ENCODE results near the gene ANKRD13C.

ANKRD13C gene

DNA sequence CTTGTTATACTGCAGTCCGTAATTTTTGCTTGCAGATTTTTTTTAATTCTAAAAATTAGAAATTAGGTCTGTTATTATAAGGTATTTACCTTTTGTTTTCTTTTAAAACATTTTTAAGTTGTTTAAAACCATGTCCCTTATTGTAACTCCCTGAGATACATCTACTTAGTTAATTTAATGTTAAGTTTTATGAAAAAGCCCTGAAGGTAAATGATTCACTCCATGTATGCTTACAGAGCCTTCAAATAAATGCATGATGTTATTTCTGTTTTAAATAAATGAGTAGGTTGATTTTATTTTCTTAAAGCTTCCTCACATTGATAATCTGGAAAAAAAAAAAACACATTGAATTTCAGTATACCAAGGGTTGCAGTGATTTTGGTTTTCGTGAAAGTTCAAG is 125.9 kb downstream of the ANKRD13C start:
- Histone ChIP-seq H3K36me3 (ENCODE audit: control insufficient read depth, insufficient read depth, low read length) (no peaks in the 10 kb centered on the region), H3K9ac (no peak overlapping the region), H3K27me3 (ENCODE audit: control insufficient read depth, insufficient read depth, low read length) (no peaks in the 10 kb centered on the region), H2AFZ (no peak overlapping the region), H3K4me2 (ENCODE audit: low read length) (no peak overlapping the region), H3K9me3 (ENCODE audit: control insufficient read depth, low read length) (no peaks in the 10 kb centered on the region), H3K27ac (no peak overlapping the region), H3K79me2 (peaks cover 14% of the 10 kb centered on the region), H3K4me1 (no peaks in the 10 kb centered on the region), H3K4me3 (ENCODE audit: low read depth, low read length) (no peak overlapping the region)
- TF ChIP-seq, protein P1, sequence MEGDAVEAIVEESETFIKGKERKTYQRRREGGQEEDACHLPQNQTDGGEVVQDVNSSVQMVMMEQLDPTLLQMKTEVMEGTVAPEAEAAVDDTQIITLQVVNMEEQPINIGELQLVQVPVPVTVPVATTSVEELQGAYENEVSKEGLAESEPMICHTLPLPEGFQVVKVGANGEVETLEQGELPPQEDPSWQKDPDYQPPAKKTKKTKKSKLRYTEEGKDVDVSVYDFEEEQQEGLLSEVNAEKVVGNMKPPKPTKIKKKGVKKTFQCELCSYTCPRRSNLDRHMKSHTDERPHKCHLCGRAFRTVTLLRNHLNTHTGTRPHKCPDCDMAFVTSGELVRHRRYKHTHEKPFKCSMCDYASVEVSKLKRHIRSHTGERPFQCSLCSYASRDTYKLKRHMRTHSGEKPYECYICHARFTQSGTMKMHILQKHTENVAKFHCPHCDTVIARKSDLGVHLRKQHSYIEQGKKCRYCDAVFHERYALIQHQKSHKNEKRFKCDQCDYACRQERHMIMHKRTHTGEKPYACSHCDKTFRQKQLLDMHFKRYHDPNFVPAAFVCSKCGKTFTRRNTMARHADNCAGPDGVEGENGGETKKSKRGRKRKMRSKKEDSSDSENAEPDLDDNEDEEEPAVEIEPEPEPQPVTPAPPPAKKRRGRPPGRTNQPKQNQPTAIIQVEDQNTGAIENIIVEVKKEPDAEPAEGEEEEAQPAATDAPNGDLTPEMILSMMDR (IDR thresholded peaks at IDR 0.05) = no peak

DNA sequence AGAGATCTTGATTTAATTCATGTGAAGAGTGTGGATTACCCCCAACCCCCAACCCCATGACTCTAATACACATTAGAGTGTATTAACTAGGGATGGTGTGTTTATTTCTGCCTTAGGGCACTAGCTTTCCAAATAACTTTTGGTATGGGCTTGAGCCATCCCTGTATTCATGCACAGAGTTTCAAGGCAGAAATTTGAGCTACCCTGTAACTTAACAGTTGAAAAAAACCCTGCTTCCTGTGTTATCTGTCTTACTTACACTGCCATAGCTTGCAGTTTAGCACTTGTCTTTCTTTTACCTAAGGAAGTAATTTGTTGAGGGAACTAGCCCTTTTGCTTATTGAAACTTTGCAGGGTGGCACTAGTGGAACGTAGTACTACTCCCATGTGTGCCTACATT is 127.1 kb downstream of the ANKRD13C start:
- H3K79me2 ChIP-seq = peaks cover 20% of the 10 kb centered on the region
- no peak overlapping the region for H2AFZ ChIP-seq
- no peak overlapping the region for H3K9ac ChIP-seq
- H3K27me3 ChIP-seq (ENCODE audit: control insufficient read depth, insufficient read depth, low read length) = no peaks in the 10 kb centered on the region
- H3K9me3 ChIP-seq (ENCODE audit: control insufficient read depth, low read length) = no peaks in the 10 kb centered on the region
- no peak overlapping the region for H3K4me2 ChIP-seq (ENCODE audit: low read length)
- H3K27ac ChIP-seq = no peak overlapping the region
- peaks cover 8% of the 10 kb centered on the region for H3K4me1 ChIP-seq
- TF ChIP-seq, protein P1 (IDR thresholded peaks at IDR 0.05) = no peak
- H3K36me3 ChIP-seq (ENCODE audit: control insufficient read depth, insufficient read depth, low read length) = no peaks in the 10 kb centered on the region
- H3K4me3 ChIP-seq (ENCODE audit: low read depth, low read length) = no peak overlapping the region

DNA sequence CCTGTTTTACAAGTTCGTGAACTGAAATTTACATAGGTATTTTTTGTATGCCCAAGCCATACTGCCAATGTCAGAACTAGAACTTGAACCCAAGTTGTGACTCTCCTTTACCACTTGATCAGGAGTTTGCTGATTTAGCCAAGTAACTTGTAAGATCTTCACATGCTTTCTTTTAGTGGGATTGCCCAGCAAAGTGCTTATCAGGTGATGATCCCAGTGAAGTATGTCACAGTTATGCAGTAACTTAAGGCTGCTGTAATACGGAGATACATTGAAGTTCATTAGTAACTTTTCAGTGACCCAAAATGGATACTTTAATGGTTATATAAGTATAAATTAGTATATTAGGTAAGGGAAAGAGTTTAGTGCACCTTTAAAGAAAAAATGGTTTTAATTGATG is 129.6 kb downstream of the ANKRD13C start:
- H3K4me2 ChIP-seq (ENCODE audit: low read length) = no peak overlapping the region
- no peak overlapping the region for H3K4me3 ChIP-seq (ENCODE audit: low read depth, low read length)
- H3K9me3 ChIP-seq (ENCODE audit: control insufficient read depth, low read length) = no peaks in the 10 kb centered on the region
- H3K9ac ChIP-seq = no peak overlapping the region
- no peaks in the 10 kb centered on the region for H3K36me3 ChIP-seq (ENCODE audit: control insufficient read depth, insufficient read depth, low read length)
- no peaks in the 10 kb centered on the region for H3K27me3 ChIP-seq (ENCODE audit: control insufficient read depth, insufficient read depth, low read length)
- H3K27ac ChIP-seq = no peak overlapping the region
- H3K79me2 ChIP-seq = peaks cover 22% of the 10 kb centered on the region
- TF ChIP-seq, protein P1 (IDR thresholded peaks at IDR 0.05) = no peak
- H2AFZ ChIP-seq = no peak overlapping the region
- H3K4me1 ChIP-seq = peaks cover 8% of the 10 kb centered on the region

DNA sequence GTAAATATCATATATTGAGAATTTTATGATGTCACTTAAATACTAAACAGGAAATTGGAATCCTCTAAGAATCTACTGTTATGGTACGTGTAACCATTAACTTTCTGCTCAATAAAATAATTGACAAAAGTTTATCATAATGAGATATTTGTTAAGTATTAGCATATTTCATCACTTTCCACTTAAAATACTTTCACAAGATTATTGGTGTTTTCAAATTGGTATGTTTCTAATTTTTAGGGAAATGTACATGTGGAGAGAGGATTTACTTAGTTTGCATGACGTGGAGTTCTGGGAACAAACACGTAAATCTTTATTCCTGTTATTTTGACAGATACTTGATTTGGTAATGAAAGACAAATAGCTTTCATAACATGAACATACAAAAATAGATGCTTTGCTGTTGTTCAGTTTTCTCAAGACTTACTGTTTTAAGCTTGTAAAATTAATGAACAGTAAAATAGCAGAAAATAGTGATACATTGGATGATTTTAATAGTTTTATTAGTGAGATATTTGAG is 131.7 kb downstream of the ANKRD13C start:
- H3K4me1 ChIP-seq = peaks cover 8% of the 10 kb centered on the region
- no peak overlapping the region for H3K9ac ChIP-seq

More for the DNA sequence above, 131.7 kb downstream of the ANKRD13C start:
- Histone ChIP-seq H2AFZ (no peak overlapping the region), H3K9me3 (ENCODE audit: control insufficient read depth, low read length) (no peaks in the 10 kb centered on the region), H3K27me3 (ENCODE audit: control insufficient read depth, insufficient read depth, low read length) (no peaks in the 10 kb centered on the region), H3K27ac (no peak overlapping the region), H3K4me3 (ENCODE audit: low read depth, low read length) (peak overlapping the region; percentile 88), H3K36me3 (ENCODE audit: control insufficient read depth, insufficient read depth, low read length) (no peaks in the 10 kb centered on the region), H3K4me2 (ENCODE audit: low read length) (peak overlapping the region; percentile 84), H3K79me2 (peaks cover 24% of the 10 kb centered on the region)
- TF ChIP-seq, protein P1 (IDR thresholded peaks at IDR 0.05) = no peak
